Left lung (tissue), 10 donors: ENCODE results near the gene ZNF625. TPM values are rescaled to one million over a fixed set of nuclear protein-coding genes. Genes with fewer than 3 reads are reported as not detected.
A peak's percentile ranks its signal among the peaks of the same experiment; 100 is the strongest.

ENCODE experiments used
- ATAC-seq: fragments of 200-7000 bp; cut with Tn5 transposase; one replicate; pipeline ENCODE4 v1.9.1; 2020; ENCODE audit warnings: moderate library complexity
- DNase-seq, 4 donors: peaks; one replicate each; pipeline ENCODE4 v3.0.0-alpha.2; 2013 to 2020
- H3K27ac ChIP-seq, 2 donors: fragments of 200-600 bp; sonication (generic) in 1 of 2; one replicate each; pipeline versions ENCODE4 v1.5.0 to v1.8.0; 2020 to 2021
- H3K27me3 ChIP-seq, 2 donors: fragments of 200-600 bp; sonication (generic) in 1 of 2; one replicate each; pipeline versions ENCODE4 v1.5.0 to v1.8.0; 2020 to 2021
- H3K36me3 ChIP-seq, 2 donors: fragments of 200-600 bp; sonication (generic) in 1 of 2; one replicate each; pipeline versions ENCODE4 v1.5.0 to v1.8.0; 2020 to 2021
- H3K4me1 ChIP-seq, 2 donors: fragments of 200-600 bp; one replicate each; pipeline ENCODE4 v1.8.0; 2021
- H3K4me3 ChIP-seq, 2 donors: fragments of 200-600 bp; sonication (generic) in 1 of 2; one replicate each; pipeline versions ENCODE4 v1.5.0 to v1.8.0; 2020 to 2021; ENCODE audit warnings: mild to moderate bottlenecking in 1 of 2
- H3K9me3 ChIP-seq, 2 donors: fragments of 200-600 bp; sonication (generic) in 1 of 2; one replicate each; pipeline versions ENCODE4 v1.5.0 to v1.8.0; 2020 to 2021
- CTCF ChIP-seq, 2 donors: fragments of 200-600 bp; sonication (generic) in 1 of 2; IDR thresholded peaks; one replicate each; pipeline versions ENCODE4 v1.5.0 to v1.8.0; 2021; ENCODE audit warnings: antibody characterized with exemption in 2 of 2
- intact Hi-C, 2 donors: fragments of 100-400 bp; cut with DNase I; formaldehyde crosslinking; loops; one replicate each; pipeline versions ENCODE4 v1.11.2 to v1.14.2; 2022
- polyA plus RNA-seq, 6 donors: library from polyadenylated mRNA; unstranded; fragments of 120-200 nt; gene quantifications; one replicate each; pipeline ENCODE4 v1.2.1, GENCODE V29; 2013; ENCODE audit not compliant: insufficient read length in 6 of 6
- total RNA-seq, 2 donors: library from RNA; stranded (reverse); fragmentation: NEBNext Ultra II Directional; extraction: Animal tissue kit (Norgen Biotek cat#: 25700); gene quantifications; one replicate each; pipeline ENCODE4 v1.2.1, GENCODE V29; 2021
- donor health status: DM: no; HTN: yes; CAD: no.
- donor health status: DM: no; HTN: no; CAD: no.

The ZNF625 gene
- total and polyA plus RNA-seq, 8 donors, result 6.4 to 20.5 (median 14.9) TPM

- ATAC-seq (no peak), DNase-seq (no peak)
- Histone ChIP-seq H3K9me3 (peaks cover 0 to 17% of the 10 kb centered on the region in 2 donors), H3K4me1 (peaks cover 0 to 9% of the 10 kb centered on the region in 2 donors), H3K36me3 (no peaks in the 10 kb centered on the region), H3K27ac (peak overlapping the region in 1 of 2 donors; percentile 45), H3K27me3 (no peaks in the 10 kb centered on the region), H3K4me3 (no peak overlapping the region)
- intact Hi-C loops, result no loop called here
- no peak for TF ChIP-seq CTCF (IDR thresholded peaks at IDR 0.05)
Observed at GRCh38 chr19:12098040-12098439, 58.5 kb downstream of the ZNF625 start.

- Histone ChIP-seq H3K27ac (no peak overlapping the region), H3K36me3 (no peaks in the 10 kb centered on the region), H3K4me1 (peaks cover 0 to 20% of the 10 kb centered on the region in 2 donors), H3K27me3 (no peaks in the 10 kb centered on the region), H3K9me3 (peaks cover 0 to 9% of the 10 kb centered on the region in 2 donors), H3K4me3 (no peak overlapping the region)
- TF ChIP-seq CTCF (IDR thresholded peaks at IDR 0.05), result no peak
- DNase-seq (no peak), ATAC-seq (no peak)
- intact Hi-C loops, result no loop called here
Observed at GRCh38 chr19:12095111-12095790, 61.3 kb downstream of the ZNF625 start.

Other genes with a start within 250 kb of the ZNF625 start
- gene ZNF700, start 231.6 kb downstream of the ZNF625 start, total RNA-seq, result 10 to 100 TPM in 1 of 2 donors, 1 to 10 TPM in 1; 9.9 to 14.6 TPM
- 10 to 100 TPM; 17.9 to 23.9 (median 21.3) TPM for gene ZNF700, start 231.6 kb downstream of the ZNF625 start, polyA plus RNA-seq
- gene ZNF763, start 191.7 kb downstream of the ZNF625 start, total RNA-seq, result 1 to 10 TPM; 4.9 to 5.7 TPM
- gene ZNF763, start 191.7 kb downstream of the ZNF625 start, polyA plus RNA-seq, result 10 to 100 TPM in 1 of 6 donors, 1 to 10 TPM in 5; 7.7 to 10.2 (median 8.4) TPM
- 1 to 10 TPM; 4.4 to 6.2 TPM for gene ZNF433, start 121.1 kb downstream of the ZNF625 start, total RNA-seq
- 10 to 100 TPM; 14.4 to 20.6 (median 16.5) TPM for gene ZNF433, start 121.1 kb downstream of the ZNF625 start, polyA plus RNA-seq
- gene ZNF878, start 103.8 kb downstream of the ZNF625 start, total RNA-seq, result under 1 TPM; 0.32 to 0.50 TPM
- gene ZNF878, start 103.8 kb downstream of the ZNF625 start, polyA plus RNA-seq, result 1 to 10 TPM; 1.3 to 1.8 (median 1.5) TPM
- gene ZNF844, start 92.0 kb downstream of the ZNF625 start, total RNA-seq, result 1 to 10 TPM; 7.6 to 8.2 TPM
- gene ZNF844, start 92.0 kb downstream of the ZNF625 start, polyA plus RNA-seq, result 10 to 100 TPM; 17.2 to 26.7 (median 21.7) TPM
- gene ZNF20, start 16.4 kb downstream of the ZNF625 start, total RNA-seq, result 1 to 10 TPM; 3.5 to 4.8 TPM
- gene ZNF20, start 16.4 kb downstream of the ZNF625 start, polyA plus RNA-seq, result 10 to 100 TPM in 1 of 6 donors, 1 to 10 TPM in 5; 6.1 to 10.1 (median 7.7) TPM
- gene ZNF136, start 6.4 kb upstream of the ZNF625 start, total RNA-seq, result 1 to 10 TPM; 8.9 to 9.6 TPM
- gene ZNF136, start 6.4 kb upstream of the ZNF625 start, polyA plus RNA-seq, result 10 to 100 TPM; 14.7 to 18.3 (median 16.1) TPM
- 10 to 100 TPM; 10.6 to 12.0 TPM for gene ZNF44, start 138.1 kb upstream of the ZNF625 start, total RNA-seq
- 10 to 100 TPM; 25.1 to 33.8 (median 31.1) TPM for gene ZNF44, start 138.1 kb upstream of the ZNF625 start, polyA plus RNA-seq
- gene ZNF563, start 176.9 kb upstream of the ZNF625 start, total RNA-seq, result 1 to 10 TPM; 4.0 to 4.1 TPM
- gene ZNF563, start 176.9 kb upstream of the ZNF625 start, polyA plus RNA-seq, result 1 to 10 TPM; 3.9 to 5.9 (median 4.5) TPM
- gene ZNF442, start 208.9 kb upstream of the ZNF625 start, total RNA-seq, result 1 to 10 TPM; 3.2 to 3.5 TPM
- 1 to 10 TPM; 5.2 to 7.1 (median 5.5) TPM for gene ZNF442, start 208.9 kb upstream of the ZNF625 start, polyA plus RNA-seq
- gene ZNF799, start 244.5 kb upstream of the ZNF625 start, total RNA-seq, result 1 to 10 TPM; 4.2 to 7.1 TPM
- 10 to 100 TPM in 4 of 6 donors, 1 to 10 TPM in 2; 9.2 to 14.8 (median 11.1) TPM for gene ZNF799, start 244.5 kb upstream of the ZNF625 start, polyA plus RNA-seq